ENCODE results near the gene ATG101. TPM values are rescaled to one million over a fixed set of nuclear protein-coding genes. Genes with fewer than 3 reads are reported as not detected.
A peak's percentile ranks its signal among the peaks of the same experiment; 100 is the strongest.

ATG101 gene, protein sequence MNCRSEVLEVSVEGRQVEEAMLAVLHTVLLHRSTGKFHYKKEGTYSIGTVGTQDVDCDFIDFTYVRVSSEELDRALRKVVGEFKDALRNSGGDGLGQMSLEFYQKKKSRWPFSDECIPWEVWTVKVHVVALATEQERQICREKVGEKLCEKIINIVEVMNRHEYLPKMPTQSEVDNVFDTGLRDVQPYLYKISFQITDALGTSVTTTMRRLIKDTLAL
- total RNA-seq: 35.2 TPM

DNA sequence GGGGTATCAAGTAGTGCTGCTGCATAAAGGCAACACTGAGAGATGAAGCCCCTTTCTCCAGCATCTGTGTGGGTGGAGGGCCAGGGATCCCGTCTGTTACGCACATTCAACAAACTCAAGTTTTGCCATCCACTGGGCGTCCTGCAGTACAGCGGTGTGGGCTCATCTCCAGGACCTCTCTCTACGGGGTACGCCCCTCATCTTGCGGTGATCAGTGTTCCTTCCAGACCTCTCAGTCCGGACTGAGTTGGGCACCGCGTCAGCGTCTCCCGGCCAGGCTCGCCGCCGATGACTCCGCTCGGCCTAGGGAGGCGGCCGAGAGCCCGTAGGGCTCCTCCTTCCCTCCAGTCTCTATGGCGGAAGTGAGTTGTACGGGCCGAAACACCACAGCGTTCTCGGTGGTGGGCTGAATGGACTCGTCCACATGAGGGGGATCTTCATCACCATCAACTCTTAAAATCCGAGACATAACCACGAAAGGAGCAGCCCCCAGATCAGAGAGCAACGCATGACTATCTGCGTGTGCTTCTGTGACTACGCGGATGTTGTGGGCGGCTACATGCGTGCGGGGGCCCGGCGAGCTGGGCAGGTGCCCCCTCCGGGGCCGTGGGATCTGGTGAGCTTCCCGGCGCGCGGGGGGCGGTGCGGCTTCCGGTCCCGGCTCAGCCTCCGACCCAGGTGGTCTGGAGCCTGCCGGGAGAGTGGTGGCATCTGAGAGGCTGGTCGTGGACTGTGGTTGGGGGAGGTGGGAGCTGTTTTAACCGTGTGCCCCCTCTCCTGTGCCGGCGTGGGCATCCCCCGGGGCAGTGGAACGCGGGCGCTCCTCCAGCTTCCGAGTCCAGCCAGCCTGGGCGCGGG, at the start of gene ATG101:
TSS of gene ATG101 (plus strand) at position 652 of the 858 bp plus-strand sequence. CDS start 3,673 bp downstream, outside the sequence.
- peak; percentile 97 for ATAC-seq

DNA sequence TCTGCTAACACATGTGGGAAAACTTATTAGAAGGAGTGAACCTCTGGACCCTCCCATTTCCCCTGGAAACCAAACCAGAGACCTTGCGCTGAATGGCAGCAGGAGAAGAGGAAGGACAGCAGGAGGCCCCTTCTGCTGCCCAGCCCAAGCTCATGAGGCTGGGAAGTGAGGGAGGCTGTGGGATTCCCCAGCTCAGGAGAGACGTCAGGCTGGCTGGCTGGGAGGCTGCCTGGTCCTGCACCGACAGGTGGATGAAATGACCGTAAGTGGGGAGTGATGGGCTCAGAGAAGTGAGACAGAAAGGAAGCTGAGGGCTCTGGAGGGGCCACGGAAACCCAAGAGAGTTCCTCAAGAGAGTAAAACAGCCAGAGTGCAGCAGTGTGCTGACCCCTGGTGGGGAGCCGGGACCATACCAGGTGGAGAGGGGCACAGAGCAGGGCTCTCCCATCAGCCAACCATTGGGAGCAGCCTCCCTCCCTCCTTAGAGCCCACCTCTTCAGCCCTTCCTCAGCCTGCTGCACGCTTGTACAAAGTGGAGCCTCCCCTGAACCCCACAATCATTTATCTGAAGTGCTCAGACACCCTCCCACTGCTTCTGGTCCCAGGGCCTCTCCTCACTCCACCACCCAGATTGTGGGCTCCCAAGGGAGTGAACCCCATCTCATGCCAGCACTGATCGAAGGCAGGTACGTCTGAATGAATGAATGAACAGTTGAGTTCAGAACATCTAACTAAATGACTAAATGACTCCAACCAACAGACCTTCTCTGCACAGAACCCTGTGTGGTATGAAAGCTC, 49.0 kb upstream of the ATG101 start:
- peak; percentile 23 for ATAC-seq

DNA sequence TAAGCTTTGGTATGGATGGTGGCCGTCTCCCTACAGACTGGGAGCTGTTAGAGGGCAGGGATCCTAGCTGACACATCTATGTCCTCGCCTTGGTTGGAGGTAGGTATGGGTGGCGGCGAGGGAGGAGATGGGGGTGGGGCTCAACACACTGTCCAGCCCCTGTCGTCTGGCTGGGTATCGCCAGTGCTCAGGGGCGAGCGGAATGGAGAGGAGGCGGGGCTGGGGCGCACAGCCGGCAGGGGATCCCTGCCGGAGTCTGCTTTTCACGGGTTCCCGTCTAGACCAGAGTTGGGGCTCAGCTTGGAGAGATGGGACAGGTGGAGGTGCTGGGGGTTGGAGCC, 47.0 kb upstream of the ATG101 start:
- ATAC-seq: peak; percentile 9

DNA sequence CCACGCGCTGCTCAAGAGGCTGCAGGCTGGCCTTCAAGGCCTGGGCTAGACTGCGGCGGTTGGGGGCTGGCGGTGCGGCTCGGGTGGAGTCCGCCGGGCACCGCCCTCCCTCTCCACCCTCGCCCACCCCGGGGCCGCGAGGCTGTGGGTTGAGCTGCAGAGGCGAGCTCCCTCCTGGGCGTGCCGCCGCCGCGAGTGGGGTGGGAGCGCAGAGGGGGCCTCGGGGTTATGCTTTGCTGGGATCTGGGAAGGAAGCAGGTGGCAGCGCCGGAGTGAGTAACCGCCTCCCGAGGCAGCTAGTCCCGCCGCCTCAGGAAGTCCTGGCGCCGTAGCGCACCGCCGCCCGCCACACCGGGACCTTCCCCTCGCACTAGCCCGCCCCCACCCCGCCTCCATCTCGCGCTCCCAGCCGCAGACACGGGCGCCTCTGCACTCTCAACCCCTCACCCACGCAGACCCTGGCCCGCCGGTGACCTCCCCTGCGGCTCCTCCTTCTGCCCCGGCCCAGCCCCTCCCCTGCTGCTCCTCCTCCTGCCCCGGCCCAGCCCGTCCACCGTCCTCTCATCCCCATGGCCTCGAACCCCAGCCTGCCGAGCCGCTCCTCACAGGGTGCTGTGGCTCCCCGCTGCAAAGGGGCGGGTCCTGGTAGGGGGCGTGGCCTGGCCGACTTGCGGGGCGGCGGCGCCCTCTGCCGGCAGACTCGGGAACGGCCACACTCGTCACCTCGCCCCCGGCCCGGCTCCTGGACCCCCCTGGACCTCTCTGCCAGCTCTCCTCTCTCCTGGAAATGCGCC, 46.4 kb upstream of the ATG101 start:
- peak; percentile 71 for ATAC-seq

DNA sequence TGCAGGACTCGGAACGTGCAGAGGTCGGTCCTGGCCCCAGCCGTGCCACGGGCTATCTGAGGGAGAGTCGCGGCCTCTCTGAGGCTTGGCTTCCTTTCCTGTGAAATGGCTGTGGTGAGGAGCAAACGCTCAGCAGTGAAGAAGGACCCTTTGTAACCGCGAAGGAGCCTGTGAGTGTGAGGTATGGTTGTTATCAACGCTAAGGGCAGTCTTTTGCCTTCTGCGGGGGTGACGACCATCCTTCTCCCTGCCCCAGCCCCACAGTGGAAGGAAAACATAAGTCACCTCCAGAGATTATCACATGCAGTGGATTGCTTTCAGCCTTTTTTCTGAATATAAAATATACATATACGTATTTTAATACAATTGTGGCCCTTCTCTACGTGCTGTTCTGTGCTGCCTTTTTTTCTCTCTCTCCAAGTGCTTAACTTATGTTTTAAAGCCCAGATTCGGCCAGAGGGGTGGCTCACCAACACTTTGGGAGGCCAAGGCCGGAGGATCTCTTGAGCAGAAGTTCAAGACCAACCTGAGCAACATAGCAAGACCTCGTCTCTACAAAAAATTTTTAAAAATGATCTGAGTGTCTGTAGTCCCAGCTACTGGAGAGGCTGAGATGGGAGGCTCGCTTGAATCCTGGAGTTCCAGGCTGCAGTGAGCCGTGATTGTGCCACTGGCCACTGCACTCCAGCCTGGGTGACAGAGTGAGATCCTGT, 45.6 kb upstream of the ATG101 start:
- no peak for ATAC-seq

DNA sequence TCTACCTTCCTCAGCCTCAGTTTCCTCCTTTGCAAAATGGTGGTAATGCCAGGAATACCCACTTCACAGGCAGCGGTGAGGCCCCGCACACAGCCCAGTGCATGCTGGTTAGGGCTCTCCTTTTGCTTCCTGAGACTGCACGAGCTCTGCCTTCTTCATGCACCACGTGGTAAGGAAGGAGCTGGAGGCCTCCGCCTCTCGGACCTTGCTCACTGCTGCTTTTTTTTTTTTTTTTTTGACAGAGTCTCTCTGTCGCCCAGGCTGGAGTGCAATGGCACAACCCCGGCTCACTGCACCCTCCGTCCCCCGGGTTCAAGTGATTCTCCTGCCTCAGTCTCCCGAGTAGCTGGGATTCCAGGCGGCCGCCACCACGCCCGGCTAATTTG, 44.9 kb upstream of the ATG101 start:
- no peak for ATAC-seq

DNA sequence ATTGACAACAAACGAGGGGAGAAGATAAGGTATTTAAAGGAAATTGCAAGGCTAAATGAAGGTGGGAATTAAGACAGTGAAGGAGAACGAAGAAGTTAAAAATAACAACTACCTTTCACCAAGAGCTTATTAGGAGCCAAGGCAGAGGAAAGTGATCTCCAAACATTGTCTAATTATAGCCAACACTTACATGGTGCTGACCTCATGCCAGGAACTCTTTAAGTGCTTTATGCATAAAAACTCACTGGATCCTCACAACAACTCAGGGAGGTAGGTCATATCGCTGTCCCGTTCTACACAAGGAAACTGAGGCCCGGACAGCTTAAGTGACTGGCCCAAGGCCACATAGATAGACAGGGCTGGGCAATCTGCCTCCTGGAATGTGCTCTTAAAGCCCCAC, 43.5 kb upstream of the ATG101 start:
- ATAC-seq: no peak

DNA sequence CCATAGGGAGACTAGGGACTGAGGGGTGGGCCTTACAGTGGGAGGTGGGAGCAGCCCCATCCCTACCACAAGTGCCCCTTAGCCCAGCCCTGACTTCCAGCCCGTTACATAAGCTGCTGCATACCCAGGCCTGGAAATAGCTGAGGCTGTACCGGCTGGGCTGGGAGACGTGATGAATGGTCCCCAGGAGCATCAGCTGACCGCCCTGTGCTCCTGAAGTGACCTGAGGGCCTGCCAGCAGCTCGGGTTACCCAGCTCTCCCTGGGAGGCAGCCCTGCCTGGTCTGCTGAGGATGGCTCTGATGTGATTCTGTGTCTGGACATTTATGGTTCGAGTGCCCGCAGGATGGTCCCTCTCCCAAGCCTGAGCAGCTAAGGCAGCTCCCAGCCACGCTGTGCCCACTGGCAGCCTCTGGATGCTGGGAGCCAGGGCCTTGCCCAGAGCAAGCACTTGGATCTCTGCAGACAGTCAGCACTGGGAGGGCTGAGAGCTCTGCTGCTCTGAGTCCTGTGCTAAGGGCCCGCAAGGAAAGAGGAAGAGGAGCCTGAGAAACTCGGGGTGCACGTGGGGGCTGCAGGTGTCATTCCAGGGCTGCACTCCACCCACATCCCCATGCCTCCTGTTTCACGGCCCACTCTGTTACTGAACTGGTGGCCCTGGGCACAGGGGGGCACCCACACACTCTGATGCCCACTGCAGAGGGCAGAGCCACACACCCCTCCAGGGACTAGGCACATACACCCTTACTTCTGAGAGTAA, 42.5 kb upstream of the ATG101 start:
- no peak for ATAC-seq

DNA sequence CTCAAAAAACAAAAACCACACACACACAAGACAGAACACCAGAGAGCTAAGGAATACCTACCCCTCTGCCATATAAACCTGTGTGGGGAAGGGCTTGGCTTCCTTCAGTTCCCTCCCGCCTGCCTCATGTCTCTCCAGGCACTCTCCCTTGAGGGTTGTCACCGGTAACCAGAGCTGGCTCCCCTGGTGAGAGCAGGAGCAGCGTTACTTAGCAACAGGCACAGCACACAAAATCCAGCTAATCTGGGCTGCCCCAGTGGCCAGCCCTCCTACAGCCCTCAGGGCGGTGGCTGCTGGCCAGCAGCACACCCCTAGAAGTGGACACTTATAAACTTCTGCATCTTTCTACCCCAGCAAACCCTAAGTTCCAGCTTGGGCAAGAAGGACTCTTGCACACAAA, 40.1 kb upstream of the ATG101 start:
- ATAC-seq: no peak

DNA sequence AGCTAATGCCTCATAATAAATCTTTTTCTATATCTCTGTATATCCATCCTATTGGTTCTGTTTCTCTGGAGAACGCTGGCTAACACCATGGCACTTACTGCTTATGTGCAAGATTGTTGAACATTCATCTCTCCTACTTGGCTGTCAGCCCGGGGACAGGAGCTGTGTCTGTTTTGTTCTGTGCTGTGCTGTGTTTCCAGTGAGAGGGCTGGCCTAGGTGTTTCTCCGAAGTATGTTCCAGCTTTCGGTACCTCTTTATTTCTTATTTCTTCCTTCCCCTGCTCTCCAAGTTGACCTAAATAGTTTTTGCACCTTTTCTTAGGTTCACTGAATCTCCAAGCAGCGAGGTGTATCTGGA, 37.4 kb upstream of the ATG101 start:
- peak; percentile 7 for ATAC-seq

DNA sequence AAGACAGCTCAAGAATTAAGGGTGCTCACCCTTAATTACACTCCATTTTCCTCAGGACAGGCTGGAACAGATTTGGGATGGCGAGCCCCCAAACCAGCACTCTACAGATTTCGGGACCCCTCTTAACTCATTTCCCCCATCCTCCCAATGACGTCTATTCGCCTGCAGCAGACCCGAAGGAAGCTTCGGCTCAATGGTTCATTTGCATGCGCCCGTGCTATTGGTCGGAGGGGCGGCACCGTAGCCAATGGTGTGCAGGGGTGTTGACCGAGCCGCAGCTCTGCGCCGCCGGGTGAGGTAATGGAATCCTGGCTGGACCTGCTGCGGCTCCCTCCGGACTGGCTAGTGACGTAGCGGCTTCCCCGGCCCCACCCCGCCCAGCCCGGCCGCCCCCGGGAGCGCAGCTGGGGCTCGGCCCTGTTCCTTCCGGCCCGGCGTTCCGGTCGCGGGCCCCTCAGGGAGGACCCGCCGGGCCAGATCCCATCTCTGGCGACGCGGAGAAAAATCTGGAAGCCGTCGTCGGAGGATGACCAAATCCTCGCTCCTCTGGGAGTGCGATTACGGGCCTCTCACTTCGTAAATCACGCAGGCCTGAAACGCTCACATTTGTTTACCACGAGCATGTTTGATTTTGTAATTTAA, 36.9 kb upstream of the ATG101 start:
- ATAC-seq: peak; percentile 96

DNA sequence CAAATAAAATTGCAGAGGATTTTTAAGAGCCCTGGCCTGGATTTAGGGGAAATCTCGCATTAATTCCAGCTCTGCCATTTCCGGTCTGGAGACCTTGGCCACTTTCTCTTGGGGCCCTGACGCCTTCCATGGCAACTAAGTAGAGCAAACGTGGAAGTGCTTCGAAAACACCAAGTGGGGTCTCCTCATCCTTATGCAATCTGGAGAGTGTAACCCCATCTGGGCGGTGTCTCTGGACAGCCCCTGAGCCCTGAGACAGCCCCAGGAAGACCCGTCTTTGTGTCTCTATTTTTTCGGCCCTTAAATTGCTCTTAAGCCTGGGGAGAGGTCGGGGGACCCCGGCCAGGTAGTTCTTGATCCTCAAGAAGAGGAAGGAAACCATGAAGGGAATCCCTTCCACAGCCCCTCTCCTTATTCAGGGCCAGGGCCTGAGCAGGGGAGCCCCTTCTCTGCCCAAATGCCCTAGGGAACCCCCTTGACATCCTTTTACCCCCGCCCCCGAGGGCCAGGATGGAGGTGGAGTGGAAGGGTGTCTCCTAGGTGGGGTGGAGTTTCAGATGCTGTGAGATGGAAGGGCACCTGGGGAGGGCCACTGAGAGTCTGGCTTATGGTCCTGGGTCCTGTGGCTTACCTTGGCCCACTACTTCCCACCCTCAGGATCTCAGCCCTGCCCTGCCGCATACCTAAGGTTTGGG, 36.2 kb upstream of the ATG101 start:
- ATAC-seq: no peak

DNA sequence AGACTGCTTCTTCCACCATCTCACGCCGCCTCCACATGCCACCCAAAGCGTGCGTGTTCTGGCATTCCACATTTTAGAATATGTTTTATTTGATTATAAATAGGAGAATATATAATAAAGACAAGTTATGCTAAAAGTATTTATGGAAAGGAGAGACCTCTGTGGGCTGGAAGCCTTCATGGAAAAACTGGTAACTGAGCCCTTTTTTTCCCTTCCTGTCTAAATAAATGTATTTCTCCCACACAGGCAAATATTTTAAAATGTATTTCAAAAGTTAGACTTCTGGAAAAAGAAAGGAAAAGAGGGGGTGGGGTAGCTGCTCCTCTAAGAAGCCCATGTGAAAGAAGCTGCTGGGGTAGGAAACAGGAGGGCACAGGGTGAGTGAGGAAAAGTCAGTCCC, 34.6 kb upstream of the ATG101 start:
- ATAC-seq: no peak

DNA sequence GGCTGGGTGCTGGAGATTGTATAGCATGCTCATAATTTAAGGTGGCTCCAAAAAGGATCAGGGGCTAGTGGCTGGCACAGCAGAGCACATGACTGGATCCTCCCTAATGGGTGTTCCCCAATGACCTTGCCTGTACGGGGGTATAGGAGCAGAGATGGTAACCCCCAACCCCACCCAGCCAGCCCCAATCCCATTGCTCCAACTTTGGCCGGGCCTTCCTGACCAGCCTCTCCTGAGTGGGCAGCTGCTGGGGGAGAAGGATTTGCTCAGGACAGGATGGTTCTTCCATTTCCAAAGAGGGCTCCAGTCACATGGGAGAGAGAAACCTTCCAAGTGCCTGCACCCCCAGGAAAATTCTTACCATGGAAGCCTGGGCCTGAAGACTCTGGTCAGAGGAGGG, 33.9 kb upstream of the ATG101 start:
- ATAC-seq: no peak

DNA sequence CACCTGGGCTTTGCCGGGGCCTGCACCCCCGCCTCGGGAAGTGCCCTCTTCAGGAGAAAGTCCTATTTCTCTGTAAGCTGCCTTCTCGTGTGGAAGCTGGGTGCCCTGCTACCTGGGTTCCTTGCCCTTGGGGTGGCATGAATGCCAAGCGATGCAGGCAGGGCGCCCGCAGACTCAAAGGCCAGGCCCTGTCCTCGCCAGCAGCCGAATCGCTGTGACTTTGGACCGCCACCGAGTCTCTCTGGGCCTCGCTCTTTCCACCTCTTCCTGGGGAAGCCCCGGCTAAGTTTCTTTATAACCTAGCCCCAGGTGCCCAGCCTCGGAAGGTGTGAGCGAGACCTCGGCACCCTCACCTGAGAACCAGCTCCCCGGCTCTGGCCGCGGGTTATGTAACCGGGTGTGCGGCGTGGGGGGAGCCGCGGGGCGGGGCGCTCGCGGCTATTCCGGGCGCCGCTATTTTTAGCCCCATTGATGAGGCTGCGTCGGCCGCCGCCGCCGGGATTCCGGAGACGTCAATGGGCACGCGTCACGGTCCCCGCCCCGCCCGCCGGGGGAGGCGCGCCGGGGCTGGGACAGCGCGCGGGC, 33.1 kb upstream of the ATG101 start:
- ATAC-seq: peak; percentile 51

DNA sequence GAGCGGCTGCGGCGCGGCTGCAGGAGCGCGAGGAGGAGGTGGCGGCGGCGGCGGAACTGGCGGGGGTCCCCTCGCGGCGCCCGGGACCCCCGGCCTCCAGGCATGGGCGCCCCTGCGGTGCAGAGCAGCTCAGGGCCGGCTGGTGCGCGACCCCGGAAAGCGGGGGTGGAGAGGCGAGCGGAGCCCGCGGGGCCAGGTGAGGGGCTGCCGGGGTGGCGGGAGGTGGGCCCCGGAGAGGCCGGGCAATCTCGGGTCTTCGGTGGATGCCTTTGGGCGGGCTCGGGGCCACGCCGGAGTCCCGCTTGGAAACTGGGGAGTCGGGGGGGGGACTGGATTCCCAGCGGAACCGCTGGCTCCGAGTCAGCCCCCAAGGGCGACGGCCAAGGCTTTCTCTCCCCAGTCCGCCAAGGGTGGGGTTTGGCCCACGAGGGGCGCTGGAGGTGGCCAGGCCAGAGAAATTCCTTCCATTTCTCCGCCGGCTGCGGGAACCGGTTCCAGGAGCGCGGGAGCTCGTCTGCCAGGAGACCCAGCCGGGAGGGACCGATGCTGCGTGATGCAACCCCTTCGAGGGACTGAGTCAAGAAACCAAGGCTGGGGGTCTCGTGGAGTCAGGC, 32.4 kb upstream of the ATG101 start:
- no peak for ATAC-seq

DNA sequence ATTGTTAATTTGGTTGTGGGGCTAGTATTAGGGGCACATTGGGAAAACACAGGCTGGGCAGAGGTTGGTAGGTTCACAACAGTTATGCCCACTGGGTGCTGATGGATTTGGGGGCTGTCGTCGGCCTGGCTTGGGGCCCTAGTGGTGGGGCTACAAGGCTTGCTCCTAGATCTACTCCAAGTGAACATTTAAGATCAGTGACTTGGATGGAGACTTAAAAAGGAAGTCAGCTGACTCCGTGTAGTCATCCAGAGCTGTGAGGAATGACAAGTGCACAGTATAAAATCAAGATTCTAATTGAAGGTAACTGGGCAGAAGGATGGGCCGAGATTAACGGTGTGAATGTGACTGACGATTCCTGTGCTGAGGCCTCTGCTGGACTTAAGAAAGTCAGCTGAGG, 31.3 kb upstream of the ATG101 start:
- ATAC-seq: no peak

DNA sequence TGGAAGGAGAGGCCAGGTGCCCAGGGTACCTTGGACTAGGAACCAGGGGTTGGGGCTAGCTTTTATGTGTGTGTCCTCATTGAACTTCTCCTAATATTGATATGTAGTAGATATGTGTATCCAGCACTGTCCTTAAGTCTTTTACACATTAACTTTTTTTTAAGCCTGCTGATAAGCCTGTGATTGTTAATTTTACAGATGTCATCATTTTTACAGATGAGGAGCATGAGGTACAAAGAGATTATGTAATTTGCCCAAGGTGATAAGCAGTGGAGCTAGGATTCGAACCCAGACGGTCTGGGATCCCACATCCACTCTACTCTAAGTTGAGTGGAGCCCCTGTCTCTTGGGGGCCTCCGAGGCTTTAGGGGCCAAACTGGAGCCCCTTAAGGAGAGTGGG, 28.7 kb upstream of the ATG101 start:
- no peak for ATAC-seq

DNA sequence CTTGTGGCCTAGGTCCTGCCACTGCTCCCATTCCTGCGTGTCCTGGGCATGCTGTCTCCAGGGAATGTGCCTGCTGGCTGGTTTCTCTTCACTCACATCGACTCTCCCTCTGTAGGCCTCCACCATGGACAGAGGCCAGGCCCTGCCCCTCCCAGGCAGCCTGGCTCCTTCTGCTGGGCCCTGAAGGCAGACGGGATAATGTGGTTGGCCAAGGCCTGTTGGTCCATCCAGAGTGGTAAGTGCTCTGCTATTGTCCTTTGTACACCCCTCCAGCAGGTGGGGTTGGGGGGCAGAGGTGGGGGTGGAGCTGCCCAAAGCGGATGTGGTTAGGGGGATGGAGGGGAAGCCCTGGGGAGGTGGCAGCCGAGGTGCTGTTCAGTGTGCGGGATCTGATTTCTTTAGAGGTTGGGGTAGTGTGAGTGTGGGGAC, 28.1 kb upstream of the ATG101 start:
- peak; percentile 4 for ATAC-seq
